ENCODE measurements around the gene FAM229A. TPM values are rescaled to one million over a fixed set of nuclear protein-coding genes. Genes with fewer than 3 reads are reported as not detected.

Gene FAM229A
- total and polyA plus RNA-seq, 8 donors = 1.9 to 21.8 (median 5.0) TPM

DNA sequence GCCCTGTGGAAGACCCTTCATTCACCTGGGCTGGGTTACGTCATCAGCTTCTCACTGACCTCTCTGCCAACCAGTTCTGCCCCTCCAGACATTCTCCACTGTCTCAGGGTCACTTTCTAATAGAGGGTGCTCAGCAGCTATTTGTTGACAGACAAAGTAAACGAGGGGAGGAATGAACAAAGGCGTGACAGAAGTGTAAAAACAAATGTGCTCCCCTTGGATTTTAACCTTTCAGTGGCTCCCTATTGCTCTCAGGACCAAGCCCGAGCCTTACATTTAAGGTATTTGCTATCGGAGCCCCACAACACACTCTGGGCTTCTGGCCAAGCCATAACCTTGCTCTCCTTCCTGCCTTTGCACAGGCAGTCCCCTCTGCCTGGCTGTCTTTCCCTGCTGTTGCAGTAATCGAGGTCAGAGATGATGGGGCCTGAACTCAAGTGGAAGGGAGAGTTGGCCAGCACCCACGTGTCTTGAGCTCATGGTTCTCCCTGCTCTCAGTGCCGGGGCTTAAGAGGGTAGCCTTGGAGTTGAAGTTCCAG is 16.9 kb downstream of the FAM229A start:
- no peak for TF ChIP-seq CTCF (IDR thresholded peaks at IDR 0.05)
- Histone ChIP-seq H3K36me3 (no peaks in the 10 kb centered on the region), H3K27ac (peak overlapping the region in 1 of 4 donors; percentile 28), H3K4me3 (no peak overlapping the region), H3K9me3 (no peaks in the 10 kb centered on the region), H3K27me3 (no peaks in the 10 kb centered on the region), H3K4me1 (peaks cover 0 to 3% (median 0%) of the 10 kb centered on the region in 3 donors)
- WGBS, 2 donors = 8 to 11% methylated on average over 8 of the region's 8 CpGs
- intact Hi-C loops (cut with DNase I) = no loop called here
- ATAC-seq (peak; percentile 46 to 71 (median 63)), FAIRE-seq (no peak), DNase-seq (peak in 5 of 6 donors; percentile 38 to 58 (median 56))

- Histone ChIP-seq H3K9me3 (no peaks in the 10 kb centered on the region), H3K36me3 (no peaks in the 10 kb centered on the region), H3K4me3 (no peak overlapping the region), H3K27ac (no peak overlapping the region), H3K4me1 (peaks cover 0 to 3% (median 0%) of the 10 kb centered on the region in 3 donors), H3K27me3 (no peaks in the 10 kb centered on the region)
- DNase-seq = peak in 1 of 6 donors; percentile 5
- ATAC-seq = no peak
- FAIRE-seq = no peak
- TF ChIP-seq CTCF (IDR thresholded peaks at IDR 0.05) = no peak
- intact Hi-C loops (cut with DNase I) = no loop called here
- WGBS, 2 donors = 93 to 96% methylated on average over 10 of the region's 10 CpGs
Observed at GRCh38 chr1:32342704-32343103, 19.6 kb downstream of the FAM229A start.

- Histone ChIP-seq H3K4me1 (peaks cover 0 to 3% (median 0%) of the 10 kb centered on the region in 3 donors), H3K36me3 (no peaks in the 10 kb centered on the region), H3K27me3 (no peaks in the 10 kb centered on the region), H3K4me3 (no peak overlapping the region), H3K27ac (peak overlapping the region in 2 of 4 donors; percentile 34 to 44), H3K9me3 (no peaks in the 10 kb centered on the region)
- no peak for TF ChIP-seq CTCF (IDR thresholded peaks at IDR 0.05)
- ATAC-seq (peak in 3 of 4 donors; percentile 28 to 47 (median 30)), FAIRE-seq (no peak), DNase-seq (peak in 1 of 6 donors; percentile 16)
- WGBS, 2 donors = 63 to 66% methylated on average over 5 of the region's 5 CpGs
- intact Hi-C loops (cut with DNase I) = no loop called here
Observed at GRCh38 chr1:32341971-32342370, 20.3 kb downstream of the FAM229A start.

- Histone ChIP-seq H3K27me3 (no peaks in the 10 kb centered on the region), H3K36me3 (no peaks in the 10 kb centered on the region), H3K4me1 (peaks cover 0 to 7% (median 0%) of the 10 kb centered on the region in 3 donors), H3K9me3 (no peaks in the 10 kb centered on the region), H3K4me3 (no peak overlapping the region), H3K27ac (peak overlapping the region in 1 of 4 donors; percentile 34)
- no peak for TF ChIP-seq CTCF (IDR thresholded peaks at IDR 0.05)
- ATAC-seq = no peak
- intact Hi-C loops (cut with DNase I) = no loop called here
- peak in 1 of 6 donors; percentile 42 for DNase-seq
- 92 to 93% methylated on average over 11 of the region's 11 CpGs for WGBS, 2 donors
- no peak for FAIRE-seq
Observed at GRCh38 chr1:32341186-32341757, 21.0 kb downstream of the FAM229A start.

- DNase-seq (peak in 1 of 6 donors; percentile 25), ATAC-seq (no peak), FAIRE-seq (no peak)
- WGBS, 2 donors = 73 to 82% methylated on average over 5 of the region's 5 CpGs
- Histone ChIP-seq H3K9me3 (no peaks in the 10 kb centered on the region), H3K27ac (no peak overlapping the region), H3K4me3 (no peak overlapping the region), H3K27me3 (no peaks in the 10 kb centered on the region), H3K4me1 (peaks cover 0 to 6% (median 6%) of the 10 kb centered on the region in 3 donors), H3K36me3 (no peaks in the 10 kb centered on the region)
- intact Hi-C loops (cut with DNase I) = no loop called here
- no peak for TF ChIP-seq CTCF (IDR thresholded peaks at IDR 0.05)
Observed at GRCh38 chr1:32339363-32339978, 22.8 kb downstream of the FAM229A start.

All from pancreas (tissue), 10 donors.